WTC11 (cell line): Measurements from ENCODE around the gene PAFAH2.

Source experiments
- ATF3 ChIP-seq: sonication (generic); formaldehyde crosslinking; conservative IDR thresholded peaks from 2 replicates; pipeline ENCODE4 v1.8.1; 2022; ENCODE audit warnings: mild to moderate bottlenecking, missing genetic modification reagents
- CDX4 ChIP-seq: fragments of 250-450 bp; sonication (Bioruptor Pico); IDR thresholded peaks from 2 replicates; pipeline ENCODE4 v1.9.0; 2021; ENCODE audit warnings: moderate library complexity, mild to moderate bottlenecking, inconsistent platforms, borderline replicate concordance
- CTCF ChIP-seq: fragments of 200-600 bp; IDR thresholded peaks from 2 replicates; pipeline ENCODE4 v1.8.0; 2022; ENCODE audit warnings: antibody characterized with exemption
- E2F1 ChIP-seq: sonication (generic); formaldehyde crosslinking; IDR thresholded peaks from 2 replicates; pipeline ENCODE4 v1.8.0; 2022; ENCODE audit warnings: mild to moderate bottlenecking, missing genetic modification reagents
- FOXP4 ChIP-seq: sonication (generic); formaldehyde crosslinking; IDR thresholded peaks from 2 replicates; pipeline ENCODE4 v1.8.0; 2022; ENCODE audit warnings: mild to moderate bottlenecking, missing genetic modification reagents
- MAX ChIP-seq: sonication (generic); formaldehyde crosslinking; IDR thresholded peaks from 2 replicates; pipeline ENCODE4 v1.8.0; 2022; ENCODE audit warnings: mild to moderate bottlenecking, missing genetic modification reagents
- NR3C1 ChIP-seq: sonication (generic); formaldehyde crosslinking; conservative IDR thresholded peaks from 2 replicates; pipeline ENCODE4 v1.8.1; 2023; ENCODE audit warnings: low read depth, mild to moderate bottlenecking, missing genetic modification reagents
- SP1 ChIP-seq: sonication (generic); formaldehyde crosslinking; conservative IDR thresholded peaks from 2 replicates; pipeline ENCODE4 v1.8.1; 2022; ENCODE audit warnings: missing genetic modification reagents
- ZBTB43 ChIP-seq: sonication (generic); formaldehyde crosslinking; IDR thresholded peaks from 2 replicates; pipeline ENCODE4 v1.8.1; 2023; ENCODE audit warnings: mild to moderate bottlenecking, missing genetic modification reagents
- ZNF512 ChIP-seq: sonication (generic); formaldehyde crosslinking; IDR thresholded peaks from 2 replicates; pipeline ENCODE4 v1.8.1; 2022; ENCODE audit warnings: missing genetic modification reagents, borderline replicate concordance

GRCh38 chr1:25985171-25985570 lies 12.7 kb downstream of the PAFAH2 start:
- TF ChIP-seq CTCF (no peak), ATF3 (no peak), FOXP4 (CRISPR knock-in tag) (no peak), E2F1 (CRISPR knock-in tag) (no peak), ZNF512 (no peak), ZBTB43 (CRISPR knock-in tag) (no peak), CDX4 (CRISPR knock-in tag) (no peak), NR3C1 (CRISPR knock-in tag) (no peak), MAX (CRISPR knock-in tag) (no peak), SP1 (CRISPR knock-in tag) (no peak)
